ENCODE results near the gene PIM3. TPM values are rescaled to one million over a fixed set of nuclear protein-coding genes. Genes with fewer than 3 reads are reported as not detected.

Gene PIM3
- total RNA-seq, 1 donor from 2014 or later: 94.7 TPM

GRCh38 chr22:49964136-49965090 is 3.8 kb downstream of the PIM3 start:
- H3K4me3 ChIP-seq: peak overlapping the region; percentile 95
- H3K36me3 ChIP-seq: peaks cover 40% of the 10 kb centered on the region
- no peaks in the 10 kb centered on the region for H3K27me3 ChIP-seq (ENCODE audit: low read depth)
- TF ChIP-seq CTCF (IDR thresholded peaks at IDR 0.05): no peak
- peak; percentile 50 for DNase-seq
- intact Hi-C loops (cut with DNase I): no loop called here
- ATAC-seq: no peak
- peak overlapping the region; percentile 94 for H3K27ac ChIP-seq
- H3K4me1 ChIP-seq: peaks cover 70% of the 10 kb centered on the region
- no peaks in the 10 kb centered on the region for H3K9me3 ChIP-seq

DNA sequence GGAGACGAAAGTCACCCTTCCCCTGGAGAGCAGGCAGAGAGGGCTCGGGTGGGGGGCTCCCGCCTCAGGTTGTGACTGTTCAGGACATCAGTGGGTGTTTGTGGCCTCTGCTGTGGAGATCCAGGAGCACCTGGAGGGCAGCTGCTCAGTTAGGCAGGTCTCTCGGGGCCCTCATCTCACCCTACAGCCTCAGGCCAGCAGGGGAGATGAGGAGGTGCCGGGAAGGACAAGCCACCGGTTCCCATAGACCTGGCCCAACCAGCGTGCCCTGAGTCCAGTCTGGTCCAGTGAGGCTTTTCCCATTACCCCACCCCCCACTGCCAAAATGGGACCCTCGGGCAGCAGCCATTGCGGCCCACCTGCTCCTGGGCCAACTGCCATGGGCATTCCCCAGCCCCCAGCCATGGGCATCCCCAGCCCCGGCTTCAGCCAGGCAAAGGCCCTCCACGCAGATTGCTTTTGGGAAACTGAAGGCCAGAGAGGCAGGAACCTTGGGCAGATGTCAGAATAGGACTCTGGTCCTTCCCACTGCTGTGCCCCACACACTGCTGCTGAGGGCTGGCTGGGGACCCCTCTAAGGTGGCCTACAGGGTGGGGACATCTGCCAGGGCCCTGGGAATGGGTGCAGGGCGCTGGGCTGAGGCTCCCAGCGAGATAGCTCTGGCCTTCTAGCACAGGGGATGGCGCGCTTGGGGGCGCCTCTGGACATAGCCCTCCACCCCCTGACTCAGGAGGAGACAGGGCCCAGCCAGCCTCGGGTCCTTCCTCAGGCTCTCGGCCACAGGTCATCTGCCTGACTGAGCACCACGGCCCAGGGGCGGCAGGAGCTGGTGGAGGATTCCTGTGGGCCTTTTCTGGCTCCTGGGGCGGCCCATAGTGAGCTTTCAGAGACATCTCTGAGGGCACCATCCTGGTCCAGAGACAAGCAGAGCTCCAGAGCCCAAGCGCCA is 4.8 kb downstream of the PIM3 start:
- no peak for TF ChIP-seq CTCF (IDR thresholded peaks at IDR 0.05)
- H3K4me3 ChIP-seq: peak overlapping the region; percentile 95
- intact Hi-C loops (cut with DNase I): no loop called here

GRCh38 chr22:49966041-49966773 is 5.6 kb downstream of the PIM3 start:
- ATAC-seq (no peak), DNase-seq (no peak)
- Histone ChIP-seq H3K27me3 (ENCODE audit: low read depth) (no peaks in the 10 kb centered on the region), H3K27ac (peak overlapping the region; percentile 90), H3K9me3 (no peaks in the 10 kb centered on the region), H3K4me3 (peak overlapping the region; percentile 95), H3K36me3 (peaks cover 40% of the 10 kb centered on the region), H3K4me1 (peaks cover 80% of the 10 kb centered on the region)
- TF ChIP-seq CTCF (IDR thresholded peaks at IDR 0.05): no peak
- intact Hi-C loops (cut with DNase I): no loop called here

More for the DNA sequence above, 4.8 kb downstream of the PIM3 start:
- peak; percentile 52 for DNase-seq
- Histone ChIP-seq H3K27me3 (ENCODE audit: low read depth) (no peaks in the 10 kb centered on the region), H3K4me1 (peaks cover 72% of the 10 kb centered on the region), H3K36me3 (peaks cover 40% of the 10 kb centered on the region), H3K27ac (peak overlapping the region; percentile 90), H3K9me3 (no peaks in the 10 kb centered on the region)
- ATAC-seq: no peak

DNA sequence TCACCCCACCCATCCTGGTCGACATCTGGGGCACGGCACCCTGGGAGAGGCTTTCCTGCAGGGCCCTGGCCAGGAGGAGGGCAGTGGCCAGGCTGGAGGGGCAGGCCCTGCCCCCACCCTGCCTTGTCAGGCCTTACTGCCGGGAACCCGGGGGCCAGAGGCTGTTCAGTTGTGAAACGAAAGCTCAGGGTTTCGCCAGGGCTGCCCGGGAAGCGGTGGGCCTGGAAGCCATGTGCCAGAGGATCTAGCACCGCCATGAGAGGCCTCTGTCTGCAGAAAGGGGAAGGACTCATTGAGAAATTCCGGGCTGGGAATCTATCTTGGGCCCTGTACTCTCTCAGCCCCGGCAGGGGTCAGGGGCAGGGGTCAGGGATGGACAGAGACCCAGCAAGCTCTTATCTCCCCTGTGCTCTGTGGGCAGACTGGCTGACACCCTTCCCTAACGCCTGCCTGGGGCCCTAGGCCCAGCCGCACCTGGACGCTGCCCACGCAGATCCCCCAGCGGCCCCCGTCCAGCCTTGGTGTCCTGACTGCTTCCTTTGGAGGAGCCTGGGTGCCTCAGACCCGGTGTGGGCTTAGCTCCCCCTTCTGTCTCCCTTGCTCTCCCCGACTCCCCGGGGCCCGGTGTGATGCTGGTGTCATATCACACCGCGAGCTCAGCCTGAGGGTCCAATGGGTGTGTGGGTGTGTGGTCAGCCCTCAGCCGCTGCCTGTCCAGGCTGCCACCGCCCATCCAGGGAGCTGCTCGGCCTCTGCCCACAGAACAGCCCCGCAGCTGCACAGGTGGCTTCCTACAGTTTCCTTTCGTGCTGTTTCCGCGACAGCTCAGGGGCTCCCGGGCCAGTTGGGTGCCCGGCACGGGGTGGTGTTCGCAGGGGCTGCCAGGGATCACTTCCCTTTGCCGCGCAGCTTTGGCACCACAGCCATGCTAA is 6.5 kb downstream of the PIM3 start:
- intact Hi-C loops (cut with DNase I): no loop called here
- Histone ChIP-seq H3K36me3 (peaks cover 33% of the 10 kb centered on the region), H3K4me1 (peaks cover 86% of the 10 kb centered on the region), H3K27ac (peak overlapping the region; percentile 90), H3K27me3 (ENCODE audit: low read depth) (no peaks in the 10 kb centered on the region), H3K9me3 (no peaks in the 10 kb centered on the region), H3K4me3 (peak overlapping the region; percentile 95)
- ATAC-seq: peak; percentile 0 to 12
- DNase-seq: peak; percentile 87
- no peak for TF ChIP-seq CTCF (IDR thresholded peaks at IDR 0.05)

All from lower lobe of right lung (tissue), 2 donors.